Measurements from ENCODE around the gene SELENOP.
"Not testable (repeated sequence)": the region's sequence is repeated elsewhere in the genome, so short reads cannot be mapped to it uniquely, and the experiment has no call there.

The SELENOP gene, protein sequence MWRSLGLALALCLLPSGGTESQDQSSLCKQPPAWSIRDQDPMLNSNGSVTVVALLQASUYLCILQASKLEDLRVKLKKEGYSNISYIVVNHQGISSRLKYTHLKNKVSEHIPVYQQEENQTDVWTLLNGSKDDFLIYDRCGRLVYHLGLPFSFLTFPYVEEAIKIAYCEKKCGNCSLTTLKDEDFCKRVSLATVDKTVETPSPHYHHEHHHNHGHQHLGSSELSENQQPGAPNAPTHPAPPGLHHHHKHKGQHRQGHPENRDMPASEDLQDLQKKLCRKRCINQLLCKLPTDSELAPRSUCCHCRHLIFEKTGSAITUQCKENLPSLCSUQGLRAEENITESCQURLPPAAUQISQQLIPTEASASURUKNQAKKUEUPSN

DNA sequence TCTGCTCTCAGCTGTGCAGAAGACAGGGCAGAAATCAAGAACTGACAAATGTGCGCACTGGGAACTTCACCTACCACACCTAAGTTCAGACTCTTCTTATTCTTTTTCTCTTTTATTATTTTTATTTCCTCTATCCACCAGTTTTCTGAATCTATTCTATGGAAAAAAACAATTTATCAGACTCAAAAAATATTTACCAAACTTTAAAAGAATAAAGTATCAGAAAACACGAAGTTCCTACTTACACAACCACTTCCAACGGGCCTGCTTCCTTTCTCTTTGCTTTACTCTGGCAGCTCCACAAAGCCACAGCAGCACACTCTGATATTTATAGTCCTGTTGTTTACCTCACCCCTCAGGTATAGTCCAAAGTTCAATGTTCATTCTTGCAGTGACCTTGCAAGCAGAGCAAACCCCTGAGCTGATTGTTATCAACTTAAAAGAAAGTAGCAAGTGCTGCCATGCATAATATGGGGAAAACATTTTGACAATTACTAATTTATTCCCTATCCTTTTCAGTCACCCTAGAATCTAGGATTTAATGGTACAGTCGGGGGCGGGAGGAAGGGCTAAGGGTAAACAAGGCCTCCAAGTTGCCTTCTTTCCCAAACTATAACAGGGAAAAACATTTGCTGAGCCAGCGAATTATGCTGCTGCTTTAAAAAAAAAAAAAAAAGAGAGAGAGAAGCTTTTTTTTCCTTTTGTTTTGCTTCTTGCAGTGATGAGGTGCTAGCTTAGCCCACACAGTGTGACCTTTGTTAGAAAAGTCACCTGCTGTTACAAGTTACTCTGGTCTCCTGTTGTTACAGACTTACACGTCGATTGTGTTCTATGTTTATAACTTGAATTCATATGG, at the start of gene SELENOP:
TSS of gene SELENOP (minus strand) at position 302 of the 856 bp plus-strand sequence. CDS start 3,539 bp downstream, outside the sequence.
- no peak for DNase-seq

DNA sequence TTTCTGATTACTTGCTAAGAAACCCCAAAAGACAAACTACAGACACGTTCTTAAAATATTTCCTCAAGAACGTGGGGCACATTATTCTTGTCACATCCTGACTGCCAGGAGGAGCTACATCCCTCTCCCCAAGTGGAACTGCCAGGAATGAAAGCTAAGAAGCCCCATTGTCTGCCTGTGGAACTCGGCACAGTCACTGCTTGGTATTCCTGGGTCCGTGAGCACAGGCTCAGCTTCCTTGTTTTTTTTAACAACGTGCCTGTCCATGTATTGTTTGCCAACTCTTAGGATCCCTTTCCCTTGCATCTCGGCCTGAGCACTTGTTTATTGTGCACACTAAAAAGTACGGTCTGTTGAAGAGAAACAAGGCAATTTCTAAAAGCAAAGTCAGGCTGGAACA, 47.0 kb upstream of the SELENOP start:
- DNase-seq: no peak

DNA sequence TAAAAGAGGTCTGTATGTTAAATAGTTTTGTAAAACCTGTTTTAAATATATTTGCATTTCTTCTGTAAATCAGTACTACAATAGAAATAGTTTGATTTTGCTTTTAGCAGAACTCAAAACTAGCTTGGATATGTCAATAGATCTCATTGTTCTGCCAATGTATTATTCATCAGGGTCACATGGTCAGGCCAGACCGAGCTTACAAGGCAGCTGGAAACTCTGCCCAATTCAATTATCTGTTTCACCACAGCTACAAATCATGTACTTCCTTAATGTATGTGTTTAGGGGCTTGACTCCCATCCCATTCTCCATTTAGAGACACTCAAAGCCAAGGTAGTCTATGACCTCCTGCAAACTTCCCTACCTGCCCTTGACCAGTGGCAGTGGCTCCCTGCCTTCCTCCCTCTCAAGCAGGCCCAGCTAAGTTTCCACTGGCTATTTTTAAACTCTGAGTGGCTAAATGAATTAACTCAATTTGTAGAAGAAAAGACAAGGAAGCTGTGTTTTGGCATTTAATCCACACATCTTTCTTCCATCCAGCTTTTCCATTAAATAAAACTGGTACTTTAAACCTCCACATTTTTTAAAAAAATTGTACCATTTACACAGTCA, 46.4 kb upstream of the SELENOP start:
- no peak for DNase-seq

DNA sequence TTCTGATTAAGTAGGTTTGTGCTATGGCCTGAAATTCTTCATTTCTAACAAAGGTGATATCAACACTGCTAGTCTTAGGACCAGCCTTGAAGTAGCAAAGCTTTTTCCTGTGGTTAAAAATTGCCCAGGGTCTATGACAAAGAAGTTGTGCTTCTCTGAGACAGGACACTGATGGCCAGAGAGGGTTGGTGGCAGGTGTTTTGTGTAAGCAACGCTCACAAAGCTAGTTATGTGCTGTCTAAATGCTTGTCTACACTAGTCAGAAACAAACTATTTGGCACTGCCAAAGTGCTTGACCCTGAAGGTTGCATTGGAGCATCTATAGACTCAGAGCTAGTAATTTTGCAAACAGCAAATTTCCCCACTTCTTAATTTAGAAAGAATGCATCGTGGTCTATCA, 44.1 kb upstream of the SELENOP start:
- DNase-seq: no peak

DNA sequence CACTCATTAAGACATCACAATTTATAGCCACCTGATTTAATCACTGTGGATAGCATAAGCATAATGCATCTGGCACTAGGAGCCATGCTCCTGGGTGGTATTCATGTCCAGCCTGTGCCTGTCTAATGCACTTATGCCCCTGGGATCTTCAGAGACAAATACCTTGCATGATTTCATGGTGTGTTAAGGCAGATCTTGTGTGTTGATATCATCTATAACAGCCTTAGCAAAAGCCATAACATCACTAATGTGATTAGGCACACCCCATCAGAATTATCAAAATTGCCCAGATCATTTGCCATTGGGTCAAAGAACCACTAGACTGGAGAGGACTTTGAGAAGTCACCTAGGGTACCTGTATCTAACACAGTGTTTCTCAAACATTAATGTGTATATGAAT, 43.7 kb upstream of the SELENOP start:
- no peak for DNase-seq

DNA sequence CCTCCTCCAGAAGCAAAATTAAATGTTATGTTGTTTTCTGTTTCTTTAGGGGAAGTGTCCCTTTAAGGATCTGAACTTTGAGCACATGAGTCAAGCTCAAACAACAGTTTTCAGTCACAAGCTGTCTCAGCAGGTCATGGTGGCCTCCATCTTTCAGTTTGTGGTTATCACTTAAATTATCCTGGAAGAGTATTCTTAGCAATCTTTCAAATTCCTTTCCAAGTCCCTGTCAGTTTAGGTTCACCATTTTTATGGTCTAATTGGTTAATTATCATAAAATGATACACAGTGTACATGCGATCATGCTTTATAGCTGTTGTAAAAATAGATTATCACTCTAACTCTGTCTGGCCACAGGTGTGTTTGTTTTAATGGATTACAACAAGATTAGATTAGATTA, 43.1 kb upstream of the SELENOP start:
- no peak for DNase-seq

DNA sequence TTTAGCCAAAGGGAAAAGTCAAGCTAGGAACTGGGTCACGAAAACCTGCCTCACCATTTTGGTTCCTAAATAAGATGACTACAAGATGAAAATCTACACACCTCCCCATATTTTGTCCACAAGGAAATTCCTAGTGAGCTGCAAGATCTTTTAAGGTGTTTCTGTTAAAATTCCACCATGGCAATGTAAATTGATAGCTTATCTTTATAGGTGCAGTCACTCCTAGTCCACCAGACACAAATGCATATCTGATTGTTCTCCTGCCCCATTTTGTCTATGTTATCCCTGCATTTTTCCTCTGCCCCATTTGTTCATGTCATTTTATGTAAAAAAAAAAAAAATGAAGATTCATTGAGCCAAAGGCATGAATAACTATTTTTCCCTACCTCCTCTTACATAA, 41.1 kb upstream of the SELENOP start:
- no peak for DNase-seq

DNA sequence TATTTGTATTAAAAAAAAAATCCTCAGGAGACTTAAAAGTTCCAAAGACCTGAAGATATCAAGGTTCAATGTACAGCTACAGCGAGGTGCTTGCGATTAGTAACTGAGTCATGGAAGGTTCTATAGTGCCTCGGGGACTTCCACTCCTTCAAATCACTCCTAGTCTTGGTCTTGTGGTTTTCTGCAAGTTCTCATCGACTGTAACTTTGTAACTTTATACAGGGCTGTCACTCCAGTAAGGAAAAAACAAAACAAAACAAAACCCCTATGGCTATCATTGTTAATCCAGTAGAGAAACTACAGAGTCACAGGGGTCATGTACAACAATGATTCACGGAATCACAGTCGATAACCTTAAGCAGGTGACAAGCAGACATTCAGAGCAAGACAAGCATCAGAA, 39.8 kb upstream of the SELENOP start:
- DNase-seq: no peak

DNA sequence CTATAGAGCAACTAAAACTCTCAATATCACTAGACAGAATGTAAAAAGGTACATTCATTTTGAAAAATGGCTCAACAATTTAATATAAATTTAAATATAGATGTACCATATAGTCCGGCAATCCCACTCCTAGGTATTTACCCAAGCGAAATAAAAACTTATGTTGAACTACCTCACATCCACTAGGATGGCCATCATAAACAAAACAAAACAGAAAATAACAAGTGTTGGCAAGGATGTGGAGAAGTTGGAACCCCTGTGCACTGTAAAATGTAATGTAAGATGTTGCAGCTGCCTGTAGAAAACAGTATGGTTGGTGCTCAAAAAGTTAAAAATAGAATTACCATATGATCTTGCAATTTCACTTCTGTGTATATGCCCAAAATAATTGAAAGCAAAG, 36.9 kb upstream of the SELENOP start:
- DNase-seq: no peak

DNA sequence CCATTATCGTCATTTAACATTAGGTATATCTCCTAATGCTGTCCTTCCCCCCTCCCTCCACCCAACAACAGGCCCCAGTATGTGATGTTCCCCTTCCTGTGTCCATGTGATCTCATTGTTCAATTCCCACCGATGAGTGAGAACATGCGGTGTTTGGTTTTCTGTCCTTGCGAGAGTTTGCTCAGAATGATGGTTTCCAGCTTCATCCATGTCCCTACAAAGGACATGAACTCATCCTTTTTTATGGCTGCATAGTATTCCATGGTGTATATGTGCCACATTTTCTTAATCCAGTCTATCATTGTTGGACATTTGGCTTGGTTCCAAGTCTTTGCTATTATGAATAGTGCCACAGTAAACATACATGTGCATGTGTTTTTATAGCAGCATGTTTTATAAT, 32.7 kb upstream of the SELENOP start:
- not testable (repeated sequence) for DNase-seq

DNA sequence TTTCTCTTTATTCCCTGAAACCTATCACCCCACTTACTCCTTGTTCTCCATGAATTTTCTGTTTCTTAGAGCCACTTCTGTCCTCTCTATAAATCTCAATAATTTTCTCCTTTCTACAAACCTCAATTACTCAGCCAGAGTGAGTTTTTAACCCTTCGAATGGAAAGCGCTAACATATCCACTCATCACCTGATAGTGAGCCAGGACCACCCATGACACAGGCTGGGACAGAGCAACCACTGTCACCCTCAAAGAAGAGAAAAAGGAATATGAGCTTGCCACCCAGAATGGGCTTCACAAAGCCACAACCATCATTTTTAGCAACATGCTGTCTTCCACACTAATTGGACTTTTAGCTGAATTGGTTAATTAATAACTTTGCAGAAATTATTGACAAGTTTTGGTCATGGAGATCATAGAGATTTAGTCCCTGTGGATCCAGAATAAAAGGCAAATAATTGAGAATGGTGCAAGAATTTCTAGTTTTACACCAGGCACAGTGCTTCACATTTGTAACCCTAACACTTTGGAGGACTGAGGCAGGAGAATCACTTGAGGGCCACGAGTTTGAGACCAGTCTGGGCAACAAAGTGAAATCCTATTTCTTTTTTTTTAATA, 32.1 kb upstream of the SELENOP start:
- no peak for DNase-seq

DNA sequence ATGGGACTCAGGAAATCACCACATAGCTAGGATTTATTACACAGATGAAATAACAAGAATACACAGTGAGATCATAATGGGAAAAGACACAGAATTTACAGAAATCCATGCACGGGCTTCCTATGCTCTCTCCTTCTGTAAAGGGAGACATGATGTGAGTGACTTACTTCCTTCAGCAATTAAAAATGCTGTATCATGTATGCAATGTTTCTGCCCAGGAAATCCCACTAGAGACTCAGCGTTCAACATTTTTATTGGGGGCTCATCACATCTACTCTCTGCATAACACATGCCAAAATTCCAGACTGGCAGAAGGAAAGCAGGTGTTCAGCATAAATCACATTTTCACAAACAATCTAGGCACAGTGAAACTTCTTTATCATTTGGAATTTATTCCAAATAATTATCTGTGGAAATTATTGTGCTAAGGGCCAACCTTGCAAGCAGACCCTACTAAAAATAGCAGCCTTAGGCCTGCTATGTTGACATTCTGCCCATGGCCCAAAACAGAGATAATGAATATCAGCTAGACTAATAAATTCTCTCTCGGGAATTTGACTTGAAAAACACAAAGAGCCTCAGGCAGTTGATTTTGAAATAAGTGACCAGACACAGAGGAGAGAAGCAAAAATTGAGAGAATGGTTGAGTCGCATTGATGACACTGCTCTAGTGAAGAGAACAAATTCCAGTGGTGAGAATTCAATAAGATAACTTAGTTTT, 31.4 kb upstream of the SELENOP start:
- DNase-seq: no peak

DNA sequence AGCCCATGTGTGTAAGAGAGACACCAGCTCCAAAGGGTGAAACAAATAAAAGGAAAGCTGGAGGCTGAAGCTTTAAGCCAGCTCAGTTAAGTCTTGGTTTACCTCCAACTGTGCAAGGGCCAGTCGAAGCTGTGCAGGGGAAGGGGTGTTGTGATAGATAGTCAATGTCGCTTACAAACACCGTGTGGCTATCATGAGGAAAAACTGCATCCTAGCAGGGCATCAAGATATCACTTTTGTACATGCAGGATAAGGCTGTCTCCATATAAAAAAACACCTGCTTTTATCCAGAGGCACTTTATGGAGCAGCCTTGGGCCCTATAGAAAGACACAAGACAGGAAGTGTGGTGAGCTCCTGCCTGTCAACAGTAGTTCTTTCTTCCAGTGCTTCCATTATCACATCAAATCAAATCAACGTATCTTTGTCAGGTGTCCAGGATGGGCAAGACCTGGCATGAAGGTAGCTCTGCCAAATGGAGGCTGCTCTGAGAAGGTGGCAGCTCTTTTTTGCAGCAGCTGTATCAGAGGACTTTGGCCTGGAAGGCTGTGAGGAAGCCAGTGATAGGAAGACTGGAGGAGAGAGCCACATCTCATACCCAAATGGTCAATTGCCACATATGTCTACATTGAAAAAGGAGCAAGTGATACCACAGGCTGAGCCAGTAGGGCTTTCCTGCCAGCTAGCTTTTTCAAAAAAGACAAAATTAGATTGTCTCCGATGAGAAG, 29.3 kb upstream of the SELENOP start:
- no peak for DNase-seq

DNA sequence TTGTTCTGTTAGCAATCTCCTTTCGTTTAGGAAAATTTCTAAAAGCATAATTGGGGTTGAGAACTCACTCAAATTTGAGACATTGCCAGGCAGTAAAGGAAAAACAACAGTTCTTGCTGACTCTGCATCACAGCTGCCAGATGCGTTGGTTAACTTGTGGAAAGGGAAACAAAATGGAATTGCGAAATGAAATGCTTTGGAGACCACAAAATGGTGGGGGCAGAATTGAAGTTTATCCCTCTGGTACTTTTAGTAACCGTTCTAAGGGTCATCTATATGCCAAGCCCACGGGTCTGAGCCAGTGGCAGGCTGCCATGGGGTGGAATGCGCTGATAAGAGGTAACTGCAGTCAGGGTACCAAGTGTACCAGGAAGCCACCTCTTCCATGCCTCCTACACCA, 28.6 kb upstream of the SELENOP start:
- no peak for DNase-seq

DNA sequence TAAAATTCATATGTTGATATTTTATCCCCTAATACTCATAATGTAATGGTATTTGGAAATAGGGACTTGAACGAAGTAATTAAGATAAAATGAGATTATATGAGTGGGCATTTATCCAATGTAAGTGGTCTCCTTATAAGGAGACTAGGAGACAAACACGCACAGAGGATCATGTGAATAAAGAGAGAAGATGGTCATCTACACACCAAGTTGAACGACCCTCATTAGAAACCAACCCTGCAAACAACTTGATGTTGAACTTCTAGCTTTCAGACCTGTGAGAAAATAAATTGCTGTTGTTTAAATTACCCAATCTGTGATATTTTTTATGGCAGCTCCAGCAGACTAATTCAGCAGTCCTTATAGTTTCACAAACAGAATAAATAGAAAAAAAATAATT, 27.5 kb upstream of the SELENOP start:
- DNase-seq: no peak

DNA sequence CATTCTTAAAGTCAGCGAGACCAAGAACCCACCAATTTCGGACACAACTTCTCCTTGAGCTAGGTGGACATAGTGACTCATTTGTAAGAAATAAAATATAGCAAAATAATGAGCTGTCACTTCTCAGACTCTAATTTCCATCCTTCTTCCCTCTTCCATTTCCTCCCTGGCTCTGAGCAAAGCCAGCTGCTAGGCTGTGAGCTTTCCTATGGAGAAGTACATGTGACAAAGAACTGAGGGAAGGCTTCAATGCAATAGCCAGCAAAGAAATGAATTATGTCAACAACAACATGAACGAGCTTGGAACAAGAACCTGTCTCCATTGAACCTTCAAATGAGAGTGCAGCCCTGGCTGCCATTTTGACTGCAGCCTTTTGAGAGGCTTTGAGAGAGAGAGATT, 25.9 kb upstream of the SELENOP start:
- no peak for DNase-seq

DNA sequence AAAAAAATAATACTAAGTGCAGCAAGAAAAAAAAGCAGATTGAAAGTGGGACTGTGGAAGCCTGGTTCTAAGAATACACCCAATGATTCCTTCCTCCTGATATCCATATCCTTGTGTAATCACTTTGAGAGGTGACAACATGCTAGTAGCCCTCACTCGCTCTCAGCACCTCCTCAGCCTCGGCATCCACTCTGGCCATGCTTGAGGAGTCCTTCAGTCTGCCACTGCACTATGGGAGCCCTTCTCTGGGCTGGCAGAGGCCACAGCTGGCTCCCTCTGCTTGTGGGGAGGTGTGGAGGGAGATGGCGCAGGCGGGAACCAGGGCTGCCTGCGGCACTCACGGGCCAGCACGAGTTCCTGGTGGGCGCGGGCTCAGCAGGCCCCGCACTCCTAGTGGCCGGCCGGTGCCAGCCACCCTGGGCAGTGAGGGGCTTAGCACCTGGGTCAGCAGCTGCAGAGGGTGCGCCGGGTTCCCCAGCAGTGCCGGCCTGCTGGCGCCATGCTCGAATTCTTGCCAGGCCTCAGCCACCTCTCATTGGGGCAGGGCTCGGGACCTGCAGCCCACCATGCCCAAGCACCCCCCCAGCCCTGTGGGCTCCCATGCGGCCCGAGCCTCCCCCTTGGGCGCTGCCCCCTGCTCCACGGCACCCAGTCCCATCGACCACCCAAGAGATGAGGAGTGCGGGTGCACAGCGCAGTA, 24.5 kb upstream of the SELENOP start:
- no peak for DNase-seq

DNA sequence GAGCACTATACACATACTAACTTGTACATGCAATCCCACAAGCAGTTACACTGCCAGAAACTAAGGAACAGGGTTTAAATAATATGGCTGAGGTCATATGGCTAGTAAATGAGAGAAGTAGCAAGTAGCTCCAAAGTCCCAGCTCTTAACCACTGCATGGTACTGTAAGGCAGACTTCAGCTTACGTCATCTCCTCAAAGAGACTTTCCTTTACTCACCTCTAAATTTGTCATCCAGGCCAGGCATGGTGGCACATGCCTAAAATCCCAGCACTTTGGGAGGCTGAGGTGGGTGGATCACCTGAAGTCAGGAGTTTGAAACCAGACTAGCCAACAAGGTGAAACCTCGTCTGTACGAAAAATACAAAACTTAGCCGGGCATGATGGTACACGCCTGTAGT, 20.4 kb upstream of the SELENOP start:
- DNase-seq: no peak

DNA sequence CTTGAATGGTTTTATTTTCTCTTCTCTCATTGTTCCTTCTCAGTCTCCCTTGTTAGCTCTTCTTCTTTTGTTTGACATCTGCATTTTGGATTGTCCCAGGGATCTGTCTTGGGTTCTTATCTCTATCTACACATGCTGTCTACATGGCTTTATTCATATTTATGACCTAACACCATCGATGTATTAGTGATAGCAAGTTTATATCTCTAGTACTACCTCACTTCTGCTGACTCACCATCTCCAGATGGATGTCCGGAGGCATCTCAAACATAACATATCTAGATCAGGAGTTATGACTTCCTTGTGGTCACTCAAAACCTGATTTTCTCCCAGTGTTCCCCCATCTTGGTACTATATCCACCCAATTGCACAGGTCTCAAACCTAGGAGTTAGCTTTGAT, 19.2 kb upstream of the SELENOP start:
- no peak for DNase-seq

DNA sequence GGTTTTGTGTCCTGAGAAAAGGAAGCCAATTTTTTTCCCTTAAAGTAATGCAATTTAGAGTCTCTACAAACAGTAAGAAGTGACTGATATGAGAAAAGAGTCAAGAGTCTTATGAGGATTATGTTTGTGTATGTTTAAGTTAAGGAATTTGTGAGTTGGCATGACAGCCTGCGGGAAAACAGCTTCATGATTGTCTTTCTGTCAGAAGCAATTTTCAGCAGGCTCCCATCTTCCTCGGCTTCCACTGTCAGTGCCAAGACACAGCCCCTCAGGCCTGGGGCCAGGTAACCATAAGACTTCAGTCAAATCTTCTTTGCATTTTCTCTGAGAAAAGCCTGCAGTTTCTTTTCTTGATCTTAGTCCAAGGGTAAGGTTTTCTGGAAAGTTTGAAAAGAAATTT, 17.0 kb upstream of the SELENOP start:
- no peak for DNase-seq

DNA sequence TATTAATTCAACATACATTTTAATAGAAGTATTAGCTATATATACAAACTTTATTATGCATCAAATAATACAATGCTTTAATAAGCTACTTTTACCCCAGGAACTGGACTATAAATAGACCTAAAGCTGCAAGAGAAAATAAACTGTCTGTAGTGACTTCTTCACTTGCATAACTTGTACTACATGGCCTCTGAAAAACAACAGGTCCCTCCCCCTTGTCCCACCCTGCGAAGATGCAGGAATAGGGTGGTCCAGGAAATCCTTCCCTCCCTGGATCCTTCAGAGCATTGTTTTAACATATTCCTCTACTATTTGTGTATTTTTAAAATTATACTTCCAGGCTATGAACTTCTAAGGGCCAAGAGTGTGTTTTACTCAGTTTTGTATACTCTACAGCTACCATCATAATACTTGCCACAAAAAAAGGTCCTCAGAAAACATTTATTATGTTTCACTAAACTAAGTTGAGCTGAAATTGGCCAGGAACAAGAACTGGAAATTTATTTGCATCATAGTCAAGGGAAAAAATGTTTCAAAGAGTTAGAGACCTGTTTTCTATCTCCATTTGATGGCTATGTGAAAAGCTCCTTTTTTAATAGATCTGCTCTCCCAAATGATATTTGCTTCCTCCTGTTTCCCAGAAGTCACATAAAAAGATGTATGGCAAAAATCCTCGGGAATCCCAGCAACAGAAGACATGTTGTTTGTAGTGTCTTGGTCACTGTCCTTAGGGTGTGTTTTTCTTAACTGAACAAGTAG, 15.2 kb upstream of the SELENOP start:
- no peak for DNase-seq
